ENCODE measurements around the gene RASAL3.

GRCh38 chr19:15432629-15433518, 31.5 kb downstream of the RASAL3 start:
- TF ChIP-seq CTCF (conservative IDR thresholded peaks at IDR 0.05; ENCODE audit: low read length), result no peak
- no peak for TF ChIP-seq EZH2phosphoT487 (IDR thresholded peaks at IDR 0.05; ENCODE audit: borderline replicate concordance)
